NCI-H1092 treated with DMSO at 0.1 percent for 48 hours (cell line): ENCODE measurements around the gene RYR1.
"Not testable (repeated sequence)": the region's sequence is repeated elsewhere in the genome, so short reads cannot be mapped to it uniquely, and the experiment has no call there.

Experiments used
- DNase-seq: peaks from one replicate; lab custom pipeline; 2025; lab: John Stamatoyannopoulos, UW

The RYR1 gene

GRCh38 chr19:38514812-38515633, 81.5 kb downstream of the RYR1 start:
- peak; percentile 38 for DNase-seq

- no peak for DNase-seq
These were observed 82.4 kb downstream of the RYR1 start for GRCh38 chr19:38515896-38516295.

- DNase-seq: no peak
These were observed 83.3 kb downstream of the RYR1 start for GRCh38 chr19:38516802-38517201.

GRCh38 chr19:38517321-38517720, 83.8 kb downstream of the RYR1 start:
- DNase-seq: no peak

GRCh38 chr19:38517980-38518379, 84.5 kb downstream of the RYR1 start:
- DNase-seq: not testable (repeated sequence)

GRCh38 chr19:38519168-38519567, 85.7 kb downstream of the RYR1 start:
- no peak for DNase-seq

- DNase-seq: no peak
These were observed 86.5 kb downstream of the RYR1 start for GRCh38 chr19:38519988-38520387.

- no peak for DNase-seq
These were observed 89.4 kb downstream of the RYR1 start for GRCh38 chr19:38522915-38523314.

GRCh38 chr19:38523319-38523718, 89.8 kb downstream of the RYR1 start:
- no peak for DNase-seq

GRCh38 chr19:38524369-38524768, 90.9 kb downstream of the RYR1 start:
- DNase-seq: no peak

- DNase-seq: no peak
These were observed 91.6 kb downstream of the RYR1 start for GRCh38 chr19:38524994-38525634.

GRCh38 chr19:38526430-38526829, 92.9 kb downstream of the RYR1 start:
- DNase-seq: no peak

GRCh38 chr19:38527466-38528136, 94.1 kb downstream of the RYR1 start:
- DNase-seq: no peak

- no peak for DNase-seq
These were observed 94.8 kb downstream of the RYR1 start for GRCh38 chr19:38528213-38528755.

GRCh38 chr19:38528931-38529330, 95.4 kb downstream of the RYR1 start:
- DNase-seq: no peak

GRCh38 chr19:38531515-38531914, 98.0 kb downstream of the RYR1 start:
- DNase-seq: no peak

GRCh38 chr19:38532939-38533338, 99.4 kb downstream of the RYR1 start:
- DNase-seq: no peak

- no peak for DNase-seq
These were observed 101.1 kb downstream of the RYR1 start for GRCh38 chr19:38534574-38534973.

- DNase-seq: no peak
These were observed 101.7 kb downstream of the RYR1 start for GRCh38 chr19:38535212-38535611.

GRCh38 chr19:38537071-38537936, 103.8 kb downstream of the RYR1 start:
- no peak for DNase-seq

GRCh38 chr19:38538386-38538785, 104.9 kb downstream of the RYR1 start:
- no peak for DNase-seq
